ENCODE measurements around the gene HUWE1. TPM values are rescaled to one million over a fixed set of nuclear protein-coding genes. Genes with fewer than 3 reads are reported as not detected.

The HUWE1 gene
- total RNA-seq, 2 donors from 2014 or later, result 102 to 169 TPM

DNA sequence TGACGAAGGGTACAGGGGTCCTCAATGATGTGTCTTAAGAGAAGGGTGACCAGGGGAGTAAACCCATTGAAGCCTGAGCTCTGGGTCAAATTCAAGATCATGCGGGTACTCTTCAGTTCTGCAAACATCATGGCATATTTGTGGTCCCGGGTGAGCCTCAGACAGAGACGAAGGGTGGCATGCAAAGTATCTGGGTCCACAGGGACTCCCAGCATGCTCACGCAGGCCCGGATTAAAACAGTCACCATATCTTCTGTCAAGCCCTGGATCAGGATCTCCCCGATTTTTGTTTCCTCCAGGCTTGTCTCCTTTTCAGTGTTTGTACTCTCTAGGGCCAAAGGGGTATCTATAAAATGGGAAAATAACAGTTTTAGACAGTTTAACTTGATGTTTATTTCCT lies 102.9 kb downstream of the HUWE1 start:
- peaks cover 35% of the 10 kb centered on the region for H3K36me3 ChIP-seq

DNA sequence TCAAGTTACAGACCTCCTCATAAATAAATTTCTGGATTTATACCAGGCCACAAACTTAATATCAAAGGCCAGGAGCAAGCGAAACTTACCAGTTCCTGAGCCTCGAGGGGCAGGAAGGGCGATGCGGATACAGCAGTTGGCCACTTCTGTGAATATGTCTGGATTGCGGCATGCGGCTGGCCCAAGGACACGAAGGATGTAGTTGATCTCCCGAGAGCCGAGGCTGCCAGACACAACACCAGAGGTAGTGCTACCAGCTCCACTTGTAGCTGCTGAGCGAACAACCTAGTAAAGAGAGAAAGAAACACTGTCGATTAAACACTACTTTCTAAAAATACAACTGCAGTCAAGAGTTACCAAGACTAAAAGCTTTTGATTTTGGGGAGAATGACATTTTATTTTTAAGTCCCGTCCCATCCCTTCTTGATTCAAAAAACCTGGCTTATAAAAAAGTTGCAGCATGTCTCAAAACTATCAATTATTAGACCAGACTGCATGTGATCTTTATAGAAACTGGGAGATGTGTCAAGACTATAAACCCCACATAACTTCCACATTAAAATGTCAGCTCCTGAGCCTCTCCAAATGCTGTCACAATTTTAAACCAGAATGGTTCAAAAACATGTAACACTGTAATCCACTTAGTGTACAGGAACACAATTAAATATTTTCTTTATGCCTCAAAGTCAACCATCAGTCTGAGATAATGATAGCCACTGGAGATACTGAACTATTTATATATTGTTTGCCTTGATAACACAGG lies 105.6 kb downstream of the HUWE1 start:
- DNase-seq (ENCODE audit: low spot score) (no peak), ATAC-seq (ENCODE audit: insufficient number of reproducible peaks, low FRiP score, low read depth) (no peak)
- Histone ChIP-seq H3K4me3 (no peak overlapping the region), H3K27me3 (replicated peaks; ENCODE audit: insufficient read depth) (no peaks in the 10 kb centered on the region), H3K9me3 (no peaks in the 10 kb centered on the region), H3K27ac (no peak overlapping the region), H3K36me3 (peaks cover 25% of the 10 kb centered on the region), H3K4me1 (ENCODE audit: control insufficient read depth in 1 of 2, low read depth in 2 of 2) (no peaks in the 10 kb centered on the region)
- TF ChIP-seq, protein P1, sequence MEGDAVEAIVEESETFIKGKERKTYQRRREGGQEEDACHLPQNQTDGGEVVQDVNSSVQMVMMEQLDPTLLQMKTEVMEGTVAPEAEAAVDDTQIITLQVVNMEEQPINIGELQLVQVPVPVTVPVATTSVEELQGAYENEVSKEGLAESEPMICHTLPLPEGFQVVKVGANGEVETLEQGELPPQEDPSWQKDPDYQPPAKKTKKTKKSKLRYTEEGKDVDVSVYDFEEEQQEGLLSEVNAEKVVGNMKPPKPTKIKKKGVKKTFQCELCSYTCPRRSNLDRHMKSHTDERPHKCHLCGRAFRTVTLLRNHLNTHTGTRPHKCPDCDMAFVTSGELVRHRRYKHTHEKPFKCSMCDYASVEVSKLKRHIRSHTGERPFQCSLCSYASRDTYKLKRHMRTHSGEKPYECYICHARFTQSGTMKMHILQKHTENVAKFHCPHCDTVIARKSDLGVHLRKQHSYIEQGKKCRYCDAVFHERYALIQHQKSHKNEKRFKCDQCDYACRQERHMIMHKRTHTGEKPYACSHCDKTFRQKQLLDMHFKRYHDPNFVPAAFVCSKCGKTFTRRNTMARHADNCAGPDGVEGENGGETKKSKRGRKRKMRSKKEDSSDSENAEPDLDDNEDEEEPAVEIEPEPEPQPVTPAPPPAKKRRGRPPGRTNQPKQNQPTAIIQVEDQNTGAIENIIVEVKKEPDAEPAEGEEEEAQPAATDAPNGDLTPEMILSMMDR (IDR thresholded peaks at IDR 0.05), result no peak

More for the DNA sequence above, 102.9 kb downstream of the HUWE1 start:
- Histone ChIP-seq H3K27ac (no peak overlapping the region), H3K4me1 (ENCODE audit: control insufficient read depth in 1 of 2, low read depth in 2 of 2) (no peaks in the 10 kb centered on the region), H3K27me3 (replicated peaks; ENCODE audit: insufficient read depth) (no peaks in the 10 kb centered on the region), H3K9me3 (no peaks in the 10 kb centered on the region), H3K4me3 (no peak overlapping the region)
- TF ChIP-seq, protein P1 (IDR thresholded peaks at IDR 0.05), result no peak
- no peak for DNase-seq (ENCODE audit: low spot score)
- no peak for ATAC-seq (ENCODE audit: insufficient number of reproducible peaks, low FRiP score, low read depth)

DNA sequence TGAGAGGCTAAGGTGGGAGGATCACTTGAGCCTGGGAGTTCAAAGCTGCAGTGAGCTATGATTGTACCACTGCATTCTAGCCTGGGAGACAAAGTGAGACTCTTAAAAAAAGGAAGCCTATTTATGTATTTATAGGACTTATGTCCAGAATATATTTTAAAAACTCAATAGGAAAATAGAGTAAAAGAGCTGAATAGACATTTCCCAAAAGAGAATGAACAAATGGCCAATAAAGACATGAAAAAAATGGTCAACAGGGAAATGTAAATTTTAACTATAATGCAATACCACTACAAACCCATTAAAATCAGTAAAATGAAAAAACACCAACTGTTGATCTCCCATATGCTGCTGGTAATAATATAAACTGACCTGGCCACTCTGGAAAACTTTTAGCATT lies 115.0 kb downstream of the HUWE1 start:
- Histone ChIP-seq H3K36me3 (peaks cover 16% of the 10 kb centered on the region), H3K27me3 (replicated peaks; ENCODE audit: insufficient read depth) (no peaks in the 10 kb centered on the region), H3K27ac (no peak overlapping the region), H3K9me3 (no peaks in the 10 kb centered on the region), H3K4me3 (no peak overlapping the region), H3K4me1 (ENCODE audit: control insufficient read depth in 1 of 2, low read depth in 2 of 2) (no peaks in the 10 kb centered on the region)
- no peak for ATAC-seq (ENCODE audit: insufficient number of reproducible peaks, low FRiP score, low read depth)
- TF ChIP-seq, protein P1 (IDR thresholded peaks at IDR 0.05), result no peak
- no peak for DNase-seq (ENCODE audit: low spot score)

DNA sequence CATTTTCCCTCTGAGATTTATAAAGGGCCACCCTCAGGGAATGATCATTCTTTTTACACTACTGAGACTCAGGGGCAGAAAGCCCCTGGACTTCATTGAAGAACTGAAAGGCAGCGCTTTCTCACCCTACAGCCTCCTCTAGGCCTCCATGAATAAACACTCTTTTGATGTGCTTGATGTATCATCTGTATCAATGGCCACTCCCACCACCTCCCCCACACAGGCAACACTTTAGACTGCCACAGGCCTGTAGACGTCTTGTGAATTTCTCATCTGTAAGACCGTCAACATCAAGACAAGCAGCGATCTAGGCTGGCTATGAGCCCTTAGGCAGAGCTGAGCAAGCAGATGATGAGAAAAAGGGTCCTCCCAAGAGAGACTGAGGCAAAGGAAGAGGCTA lies 123.2 kb downstream of the HUWE1 start:
- Histone ChIP-seq H3K27me3 (replicated peaks; ENCODE audit: insufficient read depth) (no peaks in the 10 kb centered on the region), H3K36me3 (peaks cover 65% of the 10 kb centered on the region), H3K9me3 (no peaks in the 10 kb centered on the region), H3K27ac (no peak overlapping the region), H3K4me3 (no peak overlapping the region), H3K4me1 (ENCODE audit: control insufficient read depth in 1 of 2, low read depth in 2 of 2) (no peaks in the 10 kb centered on the region)
- no peak for DNase-seq (ENCODE audit: low spot score)
- ATAC-seq (ENCODE audit: insufficient number of reproducible peaks, low FRiP score, low read depth), result no peak
- TF ChIP-seq, protein P1 (IDR thresholded peaks at IDR 0.05), result no peak

DNA sequence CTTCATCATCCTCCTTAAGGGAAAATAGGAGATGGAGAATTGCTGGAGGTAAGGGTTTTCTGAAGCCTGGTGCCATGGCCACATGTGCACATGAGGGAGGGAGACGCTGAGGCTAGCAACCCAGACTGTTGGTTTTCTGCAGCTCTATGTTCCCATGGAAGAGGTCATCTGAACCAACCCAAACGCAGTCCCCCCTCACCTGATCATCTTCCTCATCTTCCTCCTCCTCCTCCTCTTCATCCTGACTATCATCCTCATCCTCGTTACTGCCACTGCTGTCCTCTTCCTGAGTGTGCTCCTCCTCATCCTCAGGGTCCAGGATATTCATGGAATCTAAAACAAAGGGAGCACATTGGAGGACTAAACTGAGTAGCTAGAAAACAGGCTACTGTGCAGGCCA lies 124.6 kb downstream of the HUWE1 start:
- Histone ChIP-seq H3K4me3 (no peak overlapping the region), H3K36me3 (peaks cover 74% of the 10 kb centered on the region)

More for the DNA sequence above, 124.6 kb downstream of the HUWE1 start:
- H3K9me3 ChIP-seq, result no peaks in the 10 kb centered on the region
- no peak overlapping the region for H3K27ac ChIP-seq
- no peaks in the 10 kb centered on the region for H3K4me1 ChIP-seq (ENCODE audit: control insufficient read depth in 1 of 2, low read depth in 2 of 2)
- no peaks in the 10 kb centered on the region for H3K27me3 ChIP-seq (replicated peaks; ENCODE audit: insufficient read depth)
- TF ChIP-seq, protein P1 (IDR thresholded peaks at IDR 0.05), result no peak
- no peak for DNase-seq (ENCODE audit: low spot score)
- no peak for ATAC-seq (ENCODE audit: insufficient number of reproducible peaks, low FRiP score, low read depth)
